ENCODE measurements around the gene ABTB1. TPM values are rescaled to one million over a fixed set of nuclear protein-coding genes. Genes with fewer than 3 reads are reported as not detected.

The ABTB1 gene
- total RNA-seq, 1 experiment from 2014 or later: 12.5 TPM

GRCh38 chr3:127711896-127712295 lies 39.1 kb downstream of the ABTB1 start (continued):
- no peak for TF ChIP-seq ATF6 (CRISPR knock-in tag; IDR thresholded peaks at IDR 0.05)
- no peak for TF ChIP-seq E2F5 (CRISPR knock-in tag; IDR thresholded peaks at IDR 0.05)
- no peak for TF ChIP-seq PRRX2 (CRISPR knock-in tag; IDR thresholded peaks at IDR 0.05)
- TF ChIP-seq ZNF232 (CRISPR knock-in tag; IDR thresholded peaks at IDR 0.05): no peak

- H3K4me3 Mint-ChIP-seq: no peak overlapping the region
- CTCF ChIA-PET: no interaction called here
- peaks cover 33% of the 10 kb centered on the region for H3K4me1 Mint-ChIP-seq
- no peaks in the 10 kb centered on the region; the same call in 1 of the 2 replicates for H3K27me3 Mint-ChIP-seq (ENCODE audit: low read depth)
- DNase-seq (ENCODE audit: low spot score) (no peak), ATAC-seq (no peak)
- TF ChIP-seq ZNF138 (CRISPR knock-in tag; conservative IDR thresholded peaks at IDR 0.05) (no peak), NR2C2 (CRISPR knock-in tag; IDR thresholded peaks at IDR 0.05) (no peak), FOXK1 (CRISPR knock-in tag; IDR thresholded peaks at IDR 0.05) (no peak), ELF4 (CRISPR knock-in tag; IDR thresholded peaks at IDR 0.05; ENCODE audit: low read depth) (no peak), USF2 (CRISPR knock-in tag; IDR thresholded peaks at IDR 0.05) (no peak), E2F4 (CRISPR knock-in tag; IDR thresholded peaks at IDR 0.05; ENCODE audit: borderline replicate concordance, low read depth) (no peak), E2F1 (CRISPR knock-in tag; IDR thresholded peaks at IDR 0.05) (no peak), ZBTB21 (CRISPR knock-in tag; IDR thresholded peaks at IDR 0.05; ENCODE audit: borderline replicate concordance) (no peak), SMAD4 (CRISPR knock-in tag; IDR thresholded peaks at IDR 0.05) (no peak), PREB (CRISPR knock-in tag; IDR thresholded peaks at IDR 0.05; ENCODE audit: borderline replicate concordance) (no peak), TEAD1 (CRISPR knock-in tag; IDR thresholded peaks at IDR 0.05) (no peak), ZNF232 (CRISPR knock-in tag; IDR thresholded peaks at IDR 0.05) (no peak), ZNF512 (CRISPR knock-in tag; IDR thresholded peaks at IDR 0.05; ENCODE audit: borderline replicate concordance) (no peak), RORB (CRISPR knock-in tag; IDR thresholded peaks at IDR 0.05) (no peak), MAX (CRISPR knock-in tag; IDR thresholded peaks at IDR 0.05) (no peak), CREB1 (CRISPR knock-in tag; IDR thresholded peaks at IDR 0.05) (no peak), ZNF121 (CRISPR knock-in tag; IDR thresholded peaks at IDR 0.05) (no peak), MLX (CRISPR knock-in tag; IDR thresholded peaks at IDR 0.05) (no peak), TEAD4 (CRISPR knock-in tag; IDR thresholded peaks at IDR 0.05) (no peak)
- POLR2A ChIA-PET: no interaction called here
- H3K9me3 Mint-ChIP-seq: no peaks in the 10 kb centered on the region
- H3K27ac Mint-ChIP-seq: no peak overlapping the region
- no peaks in the 10 kb centered on the region for H3K36me3 Mint-ChIP-seq
These were observed 39.7 kb downstream of the ABTB1 start for GRCh38 chr3:127712461-127712860.
